GM23338 (cell line): Measurements from ENCODE around the gene DRAXIN. TPM values are rescaled to one million over a fixed set of nuclear protein-coding genes. Genes with fewer than 3 reads are reported as not detected.
A peak's percentile ranks its signal among the peaks of the same experiment; 100 is the strongest.

Experiments
- ATAC-seq: fragments of 200-7000 bp; cut with Tn5 transposase; 3 replicates; pipeline ENCODE4 v1.9.1; 2020
- DNase-seq: peaks from one replicate; pipeline ENCODE4 v3.0.0-alpha.2; 2015; ENCODE audit warnings: low spot score
- H2AFZ ChIP-seq: fragments of 200-600 bp; sonication (generic); 2 replicates; pipeline ENCODE4 v1.8.0; 2016; ENCODE audit warnings: antibody characterized with exemption, mild to moderate bottlenecking, moderate library complexity
- H3F3A ChIP-seq: fragments of 200-600 bp; sonication (generic); replicated peaks from 2 replicates; pipeline ENCODE4 v1.8.0; 2017; ENCODE audit warnings: antibody characterized with exemption, mixed run types, low read depth
- H3K27ac ChIP-seq: fragments of 200-600 bp; sonication (generic); 2 replicates; pipeline ENCODE4 v1.6.1; 2016; ENCODE audit warnings: low read depth
- H3K27me3 ChIP-seq: fragments of 200-600 bp; sonication (generic); 2 replicates; pipeline ENCODE4 v1.8.0; 2016; ENCODE audit warnings: mild to moderate bottlenecking, mixed run types, moderate library complexity; ENCODE audit not compliant: insufficient read depth
- H3K36me3 ChIP-seq: fragments of 200-600 bp; sonication (generic); 2 replicates; pipeline ENCODE4 v1.8.0; 2016; ENCODE audit warnings: mild to moderate bottlenecking; ENCODE audit not compliant: insufficient read depth
- H3K4me1 ChIP-seq: fragments of 200-600 bp; sonication (generic); 2 replicates; pipeline ENCODE4 v1.8.0; 2016; ENCODE audit warnings: mild to moderate bottlenecking, moderate library complexity; ENCODE audit not compliant: insufficient read depth
- H3K4me2 ChIP-seq: fragments of 200-600 bp; sonication (generic); 2 replicates; pipeline ENCODE4 v1.7.1; 2017; ENCODE audit warnings: mixed run types
- H3K4me3 ChIP-seq: fragments of 200-600 bp; sonication (generic); 2 replicates; pipeline ENCODE4 v1.6.1; 2016; ENCODE audit warnings: mixed run types
- H3K79me2 ChIP-seq: fragments of 200-600 bp; sonication (generic); replicated peaks from 2 replicates; pipeline ENCODE4 v1.8.0; 2017; ENCODE audit warnings: mild to moderate bottlenecking; ENCODE audit not compliant: insufficient read depth
- H3K9me2 ChIP-seq: fragments of 200-600 bp; sonication (generic); 2 replicates; pipeline ENCODE4 v1.8.0; 2017; ENCODE audit not compliant: insufficient read depth
- H4K20me1 ChIP-seq: fragments of 200-600 bp; sonication (generic); replicated peaks from 2 replicates; pipeline ENCODE4 v1.8.0; 2017; ENCODE audit warnings: mild to moderate bottlenecking; ENCODE audit not compliant: insufficient read depth
- H3K27ac Mint-ChIP-seq: 2 replicates; pipeline ENCODE4 v1.8.0; 2020; ENCODE audit warnings: inconsistent platforms, mild to moderate bottlenecking, moderate library complexity, mixed read lengths
- H3K27me3 Mint-ChIP-seq: 3 replicates; pipeline ENCODE4 v1.8.0; 2022; ENCODE audit warnings: low read depth, mild to moderate bottlenecking, moderate library complexity, mixed read lengths, inconsistent platforms; ENCODE audit not compliant: insufficient read depth, poor library complexity
- H3K36me3 Mint-ChIP-seq: 3 replicates; pipeline ENCODE4 v1.8.0; 2021; ENCODE audit warnings: low read depth, mild to moderate bottlenecking, inconsistent platforms, moderate library complexity, mixed read lengths
- H3K4me1 Mint-ChIP-seq: 3 replicates; pipeline ENCODE4 v1.8.0; 2020; ENCODE audit warnings: mild to moderate bottlenecking, inconsistent platforms, mixed read lengths
- H3K4me3 Mint-ChIP-seq: 3 replicates; pipeline ENCODE4 v1.8.0; 2021; ENCODE audit warnings: moderate library complexity, mild to moderate bottlenecking, inconsistent platforms, mixed read lengths
- H3K9me3 Mint-ChIP-seq: 3 replicates; pipeline ENCODE4 v1.8.0; 2020; ENCODE audit warnings: moderate library complexity, mild to moderate bottlenecking, inconsistent platforms, mixed read lengths
- CTCF ChIP-seq, 2 experiments: fragments of 200-600 bp in 1 of 2; sonication (generic) in 1 of 2; conservative IDR thresholded peaks; 2 replicates each; pipeline versions ENCODE4 v1.5.1 to v1.6.1; 2016 to 2017; ENCODE audit warnings: antibody characterized with exemption in 2 of 2, low read depth in 2 of 2, mild to moderate bottlenecking in 2 of 2, moderate library complexity in 1 of 2
- ETS1 ChIP-seq: IDR thresholded peaks from 2 replicates; pipeline ENCODE4 v1.6.1; 2016; ENCODE audit warnings: antibody characterized with exemption
- EZH2 ChIP-seq: fragments of 200-600 bp; sonication (generic); IDR thresholded peaks from one replicate; pipeline ENCODE4 v1.8.0; 2017; ENCODE audit warnings: antibody characterized with exemption, mild to moderate bottlenecking, low read depth; ENCODE audit not compliant: unreplicated experiment
- EZH2phosphoT487 ChIP-seq: fragments of 200-600 bp; sonication (generic); IDR thresholded peaks from one replicate; pipeline ENCODE4 v1.8.1; 2018; ENCODE audit warnings: antibody characterized with exemption; ENCODE audit not compliant: unreplicated experiment
- JUNB ChIP-seq: IDR thresholded peaks from one replicate; pipeline ENCODE4 v1.6.1; 2016; ENCODE audit warnings: antibody characterized with exemption; ENCODE audit not compliant: unreplicated experiment
- NANOG ChIP-seq: IDR thresholded peaks from 2 replicates; pipeline ENCODE4 v1.6.1; 2016; ENCODE audit warnings: antibody characterized with exemption, borderline replicate concordance
- POLR2AphosphoS5 ChIP-seq: IDR thresholded peaks from 2 replicates; pipeline ENCODE4 v1.6.1; 2016; ENCODE audit warnings: antibody characterized with exemption, low read depth
- STAT1 ChIP-seq: IDR thresholded peaks from one replicate; pipeline ENCODE4 v1.6.1; 2016; ENCODE audit warnings: antibody characterized with exemption; ENCODE audit not compliant: unreplicated experiment
- ZNF114 ChIP-seq: fragments of 250-450 bp; sonication (Bioruptor Pico); IDR thresholded peaks from 2 replicates; pipeline ENCODE4 v1.5.0; 2020; ENCODE audit warnings: mild to moderate bottlenecking, moderate library complexity
- ZNF331 ChIP-seq: fragments of 250-450 bp; sonication (Bioruptor Pico); IDR thresholded peaks from 2 replicates; pipeline ENCODE4 v1.5.0; 2020; ENCODE audit warnings: low read depth, mild to moderate bottlenecking, moderate library complexity
- ZNF462 ChIP-seq: fragments of 250-450 bp; sonication (Bioruptor Pico); IDR thresholded peaks from 2 replicates; pipeline ENCODE4 v1.5.0; 2020; ENCODE audit warnings: mild to moderate bottlenecking, moderate library complexity
- polyA plus RNA-seq: library from polyadenylated mRNA; unstranded; fragments of >200 nt; fragmentation: Nextera tagmentation; extraction: Ambion mirVana; gene quantifications from 2 replicates; pipeline ENCODE4 v1.2.1, GENCODE V29; 2016
- total RNA-seq: library from RNA; depleted of rRNA; stranded (reverse); fragments of >200 nt; shearing (Covaris generic); gene quantifications from 2 replicates; pipeline ENCODE4 v1.2.3, GENCODE V29; 2014

The DRAXIN gene
- total and polyA plus RNA-seq, 2 experiments from 2014 or later: 7.6 to 23.0 TPM

- Histone ChIP-seq H3K27me3 (no peaks in the 10 kb centered on the region), H2AFZ (peak overlapping the region; percentile 88), H3K4me1 (peaks cover 42% of the 10 kb centered on the region), H3K79me2 (no peaks in the 10 kb centered on the region), H3K4me3 (no peak overlapping the region), H3F3A (peaks cover 8% of the 10 kb centered on the region; the same call in 1 of the 2 replicates), H3K36me3 (no peaks in the 10 kb centered on the region; the same call in 1 of the 2 replicates), H4K20me1 (no peaks in the 10 kb centered on the region), H3K27ac (no peak overlapping the region), H3K4me2 (peak overlapping the region; percentile 64), H3K9me2 (no peaks in the 10 kb centered on the region)
- TF ChIP-seq EZH2phosphoT487 (no peak), ZNF462 (CRISPR knock-in tag) (no peak), CTCF (conservative IDR thresholded peaks at IDR 0.05; ENCODE audit: low read depth in 2 of 2) (no peak), EZH2 (no peak), ETS1 (no peak), STAT1 (no peak), ZNF114 (no peak), POLR2AphosphoS5 (no peak), JUNB (no peak), ZNF331 (CRISPR knock-in tag) (no peak), NANOG (no peak)
- no peaks in the 10 kb centered on the region for H3K9me3 Mint-ChIP-seq
- no peak for ATAC-seq
- no peaks in the 10 kb centered on the region for H3K36me3 Mint-ChIP-seq
- H3K4me1 Mint-ChIP-seq: peaks cover 52% of the 10 kb centered on the region
- DNase-seq: no peak
- H3K27ac Mint-ChIP-seq: no peak overlapping the region
- peaks cover 4% of the 10 kb centered on the region for H3K27me3 Mint-ChIP-seq
- H3K4me3 Mint-ChIP-seq: no peak overlapping the region
Measured at GRCh38 chr1:11729155-11729497, 37.6 kb downstream of the DRAXIN start.
